Erythroblast (primary cell): ENCODE results near the gene MUC12.

Experiments
- GATA1 ChIP-seq: IDR thresholded peaks from 2 replicates; pipeline ENCODE4 v1.6.1; 2011; ENCODE audit warnings: low read depth, mild to moderate bottlenecking, control low read depth, low read length, moderate library complexity
- POLR2A ChIP-seq: IDR thresholded peaks from 2 replicates; pipeline ENCODE4 v1.6.1; 2011; ENCODE audit warnings: mild to moderate bottlenecking, low read length

DNA sequence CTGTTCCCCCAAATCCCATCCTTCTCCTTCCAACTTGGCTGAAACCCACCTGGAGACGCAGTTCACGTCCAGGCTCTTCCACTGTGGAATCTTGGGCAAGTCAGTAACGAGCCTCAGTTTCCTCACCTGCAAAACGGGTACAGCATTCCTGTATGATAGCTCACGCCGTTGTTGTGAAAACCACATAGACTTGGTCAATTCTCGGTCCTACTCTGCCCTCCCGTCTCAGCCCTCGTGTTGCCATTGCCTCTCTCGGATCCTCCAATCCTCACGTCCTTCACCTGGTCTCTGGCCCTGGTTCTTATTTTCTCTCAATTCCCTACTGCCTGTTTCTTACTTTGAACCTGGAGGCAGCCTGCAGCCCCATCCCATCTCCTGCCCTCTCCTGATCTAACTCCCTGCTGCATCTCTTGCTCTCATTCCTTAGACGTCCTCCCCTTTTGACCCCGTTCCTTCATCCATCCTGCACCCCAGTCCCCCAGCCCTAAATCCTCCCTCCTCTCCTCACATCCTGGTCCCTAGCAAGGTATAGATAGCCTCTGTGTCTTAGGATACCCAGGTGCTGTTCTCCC is 2.0 kb upstream of the MUC12 start:
- TF ChIP-seq POLR2A (no peak), GATA1 (no peak)
